NCI-H524 (cell line): ENCODE data around the gene HCN2.
"Not testable (repeated sequence)": the region's sequence is repeated elsewhere in the genome, so short reads cannot be mapped to it uniquely, and the experiment has no call there.

Experiments
- DNase-seq, 2 experiments: peaks; one replicate each; lab custom pipeline; 2025; lab: John Stamatoyannopoulos, UW

The HCN2 gene

DNA sequence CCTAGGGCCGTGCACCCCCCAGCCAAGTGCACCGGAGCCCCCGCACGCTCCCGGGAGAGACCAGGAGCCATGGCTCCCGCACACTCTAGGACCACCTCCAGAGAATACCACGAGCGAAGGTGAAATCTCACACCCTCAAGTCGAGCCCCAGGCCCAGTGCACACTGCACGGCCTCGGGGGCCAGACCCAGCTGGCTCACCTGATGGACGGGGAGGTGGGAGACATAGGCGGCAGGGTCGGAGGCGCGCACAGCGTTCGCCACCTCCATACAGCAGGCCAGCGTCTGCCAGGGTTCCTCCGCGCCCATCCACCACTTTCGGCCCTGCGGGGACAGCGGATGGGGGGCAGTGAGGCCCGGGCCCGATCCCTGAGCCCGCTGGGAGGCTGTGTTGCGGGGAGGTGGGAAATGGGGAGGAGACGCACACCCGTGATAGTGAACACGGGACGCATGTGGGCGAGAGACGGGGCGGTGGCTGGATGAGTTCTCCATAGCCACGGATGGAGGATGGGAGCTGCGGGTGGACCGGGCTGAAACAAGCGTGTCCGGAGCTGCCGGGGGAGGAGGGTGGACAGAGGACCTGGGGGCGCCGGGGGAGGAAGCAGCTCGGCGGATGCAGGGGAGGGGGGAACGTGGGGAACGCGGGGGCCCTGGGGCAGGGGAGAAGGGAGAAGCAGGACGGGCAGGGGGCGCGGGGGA is 30.6 kb downstream of the HCN2 start:
- DNase-seq: no peak

DNA sequence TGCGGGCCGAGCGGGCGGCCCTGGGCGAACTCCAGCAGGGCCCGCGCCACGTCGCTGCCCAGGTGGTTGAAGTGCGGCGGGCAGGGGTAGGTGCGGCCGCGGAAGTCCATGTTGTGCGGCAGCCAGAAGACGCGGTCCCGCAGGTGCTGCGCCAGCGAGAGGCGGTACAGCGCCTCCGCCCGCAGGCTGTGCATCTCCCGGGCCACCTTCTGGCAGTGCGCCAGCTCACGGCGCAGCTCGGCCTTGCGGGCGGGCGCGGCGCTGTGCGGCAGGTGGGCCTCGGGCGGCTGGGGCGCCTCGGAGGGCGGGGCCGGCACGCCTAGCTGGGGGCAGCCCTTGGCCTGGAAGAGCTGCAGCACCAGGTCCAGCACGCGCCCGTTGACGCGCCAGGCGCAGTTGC is 31.5 kb downstream of the HCN2 start:
- not testable (repeated sequence) for DNase-seq

DNA sequence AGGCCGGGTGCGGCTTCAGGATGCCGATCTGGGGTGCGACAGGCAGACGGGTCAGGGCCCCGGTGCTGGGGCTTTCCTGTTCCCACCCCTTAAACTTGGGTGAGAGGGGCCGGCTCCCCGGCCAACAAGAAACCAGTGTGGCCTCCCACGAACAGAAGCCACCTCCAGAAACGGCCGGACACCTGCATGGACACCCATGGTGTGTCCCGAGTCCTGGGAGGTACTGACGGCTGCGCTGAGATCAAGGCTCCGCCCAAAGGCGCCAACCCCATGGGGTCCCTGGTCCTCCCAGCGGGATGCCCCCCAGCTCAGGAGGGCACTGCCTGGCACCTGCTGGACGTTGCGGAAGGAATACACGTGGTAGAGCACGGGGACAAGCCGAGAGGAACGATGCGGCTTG is 32.1 kb downstream of the HCN2 start:
- no peak for DNase-seq

DNA sequence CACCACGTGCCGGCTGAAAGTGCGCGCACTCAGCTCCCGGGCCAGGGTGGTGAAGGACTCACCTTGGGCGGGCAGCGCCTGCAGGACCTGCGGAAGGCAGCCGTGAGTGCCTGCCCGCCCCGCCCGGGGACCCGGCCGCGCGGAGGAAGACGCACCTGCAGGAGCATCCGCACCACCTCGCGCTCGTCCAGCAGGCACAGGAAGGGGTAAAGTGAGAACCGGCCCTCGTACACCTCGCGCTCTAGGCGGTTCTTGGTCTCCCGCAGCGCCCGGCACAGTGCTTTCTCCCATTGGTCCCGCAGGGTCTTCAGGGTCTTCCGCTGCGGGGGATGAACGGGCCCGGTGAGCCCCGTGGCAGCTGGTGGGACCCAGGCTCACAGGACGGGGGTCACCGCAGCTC is 33.0 kb downstream of the HCN2 start:
- no peak for DNase-seq

DNA sequence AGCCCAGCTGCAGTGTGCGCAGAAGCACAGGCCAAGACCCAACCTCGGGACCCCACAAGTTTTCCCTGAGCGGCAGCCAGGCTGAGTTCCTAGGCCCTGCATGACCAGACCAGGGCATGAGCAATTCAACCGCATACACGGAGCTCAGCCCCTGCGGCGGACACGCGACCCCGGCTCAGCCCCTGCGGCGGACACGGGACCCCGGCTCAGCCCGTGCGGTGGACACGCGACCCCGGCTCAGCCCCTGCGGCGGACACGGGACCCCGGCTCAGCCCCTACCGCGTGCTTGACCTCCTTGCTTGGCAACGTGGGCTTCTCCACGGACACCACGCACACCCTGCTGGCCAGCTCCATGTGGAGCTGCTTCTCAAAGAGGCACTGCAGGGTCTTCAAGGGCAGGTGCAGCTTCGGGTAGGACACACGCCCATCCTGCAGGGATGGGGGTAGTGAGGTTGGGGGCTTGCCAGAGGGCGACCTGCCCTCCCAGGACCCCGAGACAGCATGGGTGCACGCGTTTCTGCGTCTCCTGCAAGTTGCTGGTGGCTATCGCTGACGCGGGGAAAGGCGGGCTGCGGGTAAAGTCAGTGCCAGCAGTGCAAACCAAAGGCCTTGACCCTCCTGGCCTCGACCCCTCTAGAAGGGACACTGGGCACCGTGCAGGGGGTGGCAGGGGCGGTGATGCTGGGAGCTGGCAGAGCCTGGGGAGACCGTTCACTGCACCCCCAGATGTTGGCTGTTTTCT is 33.7 kb downstream of the HCN2 start:
- DNase-seq: no peak

DNA sequence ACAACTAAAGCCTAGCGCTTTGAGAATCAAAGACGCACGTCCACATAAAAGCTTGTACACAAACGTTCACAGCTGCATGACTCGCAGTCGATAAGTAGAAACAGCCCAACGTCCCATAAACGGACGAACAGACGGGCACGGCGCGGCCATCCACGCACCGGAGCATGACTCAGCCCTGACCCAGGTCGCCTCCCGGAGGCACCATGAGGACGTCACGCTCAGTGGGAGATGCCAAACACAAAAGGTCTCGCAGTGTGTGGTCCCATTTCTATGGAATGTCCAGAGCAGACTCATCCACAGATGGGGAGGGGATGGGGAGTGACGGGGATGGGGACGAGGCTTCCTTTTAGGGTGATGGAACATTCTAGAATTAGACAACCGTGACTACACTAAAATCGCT is 34.3 kb downstream of the HCN2 start:
- no peak for DNase-seq

DNA sequence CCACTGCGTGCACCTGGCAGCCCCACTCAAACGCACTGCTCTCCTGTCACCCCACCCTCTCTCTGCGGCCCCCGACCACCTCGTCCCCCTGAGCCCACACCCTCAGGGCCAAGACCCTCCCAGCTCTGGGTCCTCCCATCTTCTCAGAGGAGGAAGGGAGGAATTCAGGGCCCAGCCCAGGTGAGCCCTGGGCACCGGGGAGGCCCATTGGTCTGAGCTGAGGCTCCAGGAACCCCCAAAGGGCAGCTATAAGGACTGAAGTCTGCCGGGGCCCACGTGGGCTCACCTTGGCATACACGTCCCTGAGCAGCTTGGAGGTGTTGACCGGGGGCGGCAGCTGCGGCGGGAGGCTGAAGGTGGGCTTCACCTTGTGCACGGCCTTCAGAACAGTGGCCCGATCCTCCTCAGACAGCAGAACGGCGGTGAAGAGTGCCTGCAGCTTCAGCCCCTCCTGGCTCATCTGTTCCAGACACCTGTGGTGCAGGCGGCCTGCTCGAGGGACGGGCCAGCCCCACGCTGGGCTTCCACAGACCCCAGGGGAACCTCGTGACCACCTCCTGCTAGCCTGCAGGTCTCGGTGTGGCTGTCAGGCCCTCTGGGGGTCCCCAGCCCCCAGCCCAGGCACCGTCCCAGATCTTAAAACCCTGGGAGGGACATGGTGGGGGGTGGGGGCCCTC is 34.9 kb downstream of the HCN2 start:
- DNase-seq: no peak

DNA sequence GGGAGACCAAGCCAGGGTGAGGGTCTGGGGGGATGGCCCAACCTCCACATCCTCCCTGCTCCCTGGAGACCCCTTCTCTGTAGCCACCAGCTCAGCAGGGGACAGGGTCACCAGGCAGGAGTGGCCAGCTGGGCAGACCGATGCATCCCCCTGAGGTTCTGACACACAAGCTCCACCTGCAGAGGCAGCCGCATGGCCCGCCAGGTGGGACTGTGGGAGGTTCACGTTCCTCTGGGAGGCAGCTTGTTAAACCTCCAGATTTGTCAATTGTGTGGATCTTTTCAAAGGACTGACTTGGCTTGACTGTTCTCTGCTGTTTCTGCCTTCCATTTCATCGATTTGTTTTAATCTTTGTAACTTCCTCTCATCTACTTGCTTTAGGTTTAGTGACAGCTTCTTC is 35.6 kb downstream of the HCN2 start:
- no peak for DNase-seq

DNA sequence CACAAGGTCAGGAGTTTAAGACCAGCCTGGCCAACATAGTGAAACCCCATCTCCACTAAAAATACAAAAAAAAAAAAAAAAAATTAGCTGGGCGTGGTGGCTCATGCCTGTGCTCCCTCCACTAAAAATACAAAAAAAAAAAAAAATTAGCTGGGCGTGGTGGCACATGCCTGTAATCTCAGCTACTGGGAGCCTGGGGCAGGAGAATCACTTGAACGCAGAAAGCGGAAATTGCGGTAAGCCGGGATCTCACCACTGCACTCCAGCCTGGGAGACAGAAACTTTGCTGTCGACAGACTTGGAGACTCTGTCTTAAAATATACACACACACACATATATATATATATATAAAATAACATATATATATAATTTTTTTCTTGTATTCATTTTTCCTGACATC is 36.9 kb downstream of the HCN2 start:
- DNase-seq: not testable (repeated sequence)

DNA sequence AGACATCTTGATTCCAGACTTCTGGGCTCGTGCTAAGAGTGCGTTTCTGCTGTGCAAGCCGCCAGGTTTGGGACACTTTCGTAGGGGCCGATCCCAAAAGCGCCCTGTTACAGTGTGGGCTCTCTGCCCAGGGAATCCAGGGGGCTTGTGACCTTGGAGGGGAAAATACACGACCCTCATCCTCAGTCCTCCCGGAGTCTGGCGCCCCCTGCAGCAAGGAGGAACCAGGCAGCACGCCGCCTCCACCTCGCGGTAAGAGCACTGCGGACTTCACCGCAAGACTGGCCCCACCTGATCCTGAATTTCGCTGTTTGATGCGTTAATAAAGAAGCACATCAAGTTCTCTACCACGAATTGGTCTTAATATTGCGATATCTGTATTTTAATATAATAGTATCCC is 38.5 kb downstream of the HCN2 start:
- DNase-seq: no peak

DNA sequence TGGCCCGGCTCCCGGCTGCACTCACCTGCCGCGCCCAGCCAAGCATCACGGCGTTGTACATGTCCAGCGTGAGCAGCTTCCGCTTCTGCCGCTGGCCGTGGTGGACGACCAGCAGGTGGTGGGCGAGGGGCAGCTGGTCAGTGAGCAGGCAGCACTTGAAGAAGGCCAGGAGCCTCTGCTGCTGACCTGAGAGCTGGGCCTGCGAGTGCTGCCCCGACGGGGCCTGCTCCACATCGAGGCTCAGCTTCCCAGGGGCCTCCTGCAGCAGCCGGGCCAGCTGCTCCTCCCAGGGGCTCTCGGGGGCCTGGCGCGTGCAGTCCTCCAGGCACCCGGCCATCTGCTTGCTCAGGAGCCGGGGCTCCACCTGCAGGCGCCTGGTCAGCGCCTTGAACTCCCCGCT is 39.8 kb downstream of the HCN2 start:
- peak in 1 of 2 experiments; percentile 65 for DNase-seq

DNA sequence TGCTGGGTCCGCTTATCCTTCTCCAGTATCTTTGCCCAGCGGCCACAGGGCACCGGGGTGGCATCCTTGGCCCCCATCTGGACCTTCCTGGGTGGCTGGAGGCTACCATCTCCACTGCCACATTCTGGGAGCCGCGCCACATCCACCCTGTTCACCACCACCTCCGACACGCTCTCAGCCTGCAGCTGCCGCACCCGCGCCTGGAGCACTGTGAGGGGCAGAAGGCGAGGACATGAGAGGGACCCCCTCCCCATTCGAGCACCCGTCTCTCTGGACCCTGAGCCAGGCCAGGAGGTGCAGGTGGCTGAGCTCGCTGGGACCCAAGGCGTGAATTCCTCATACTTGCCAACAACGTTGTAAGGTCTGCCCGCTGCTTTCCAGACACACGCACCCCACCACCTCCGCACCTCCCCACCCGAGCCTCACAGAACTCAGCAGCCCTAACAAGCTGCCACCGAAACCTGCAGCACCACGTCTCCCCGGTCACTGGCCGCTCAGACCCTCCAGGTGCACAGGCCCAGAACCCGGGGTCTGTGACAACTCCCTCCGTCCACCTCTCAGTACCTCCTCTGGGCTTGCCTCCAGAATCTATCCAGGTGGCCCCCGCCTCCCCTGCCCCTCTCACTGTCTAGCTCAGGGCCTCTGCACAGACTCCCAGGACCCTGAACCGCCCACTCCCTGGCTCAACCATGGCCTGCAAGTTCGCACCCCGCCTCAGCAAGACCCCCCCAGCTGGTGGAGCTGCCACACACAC is 40.5 kb downstream of the HCN2 start:
- DNase-seq: no peak

DNA sequence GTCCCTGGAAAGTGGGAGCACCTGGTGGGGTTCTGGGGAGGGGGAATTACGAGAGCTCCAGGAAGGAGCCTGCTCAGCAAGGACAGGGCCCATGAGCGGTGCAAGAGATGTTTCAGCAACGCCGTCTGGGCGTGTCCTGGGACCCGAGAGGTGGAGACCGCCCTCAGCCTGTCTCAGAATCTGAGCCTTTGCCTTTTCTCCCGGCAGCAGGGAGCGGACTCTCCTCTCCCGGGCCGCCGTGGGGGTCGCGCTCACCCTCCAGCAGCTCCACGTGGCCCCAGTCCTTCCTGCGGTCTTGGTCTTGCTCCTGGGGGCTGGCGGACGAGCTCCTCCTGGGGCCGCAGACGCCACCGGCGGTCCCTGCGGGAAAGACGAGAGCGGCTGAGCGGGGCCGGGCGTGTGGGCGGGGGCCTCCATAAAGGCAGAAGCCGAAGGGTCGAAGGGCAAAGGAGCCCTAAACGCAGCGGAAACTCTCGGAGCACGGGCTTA is 42.9 kb downstream of the HCN2 start:
- DNase-seq: no peak

DNA sequence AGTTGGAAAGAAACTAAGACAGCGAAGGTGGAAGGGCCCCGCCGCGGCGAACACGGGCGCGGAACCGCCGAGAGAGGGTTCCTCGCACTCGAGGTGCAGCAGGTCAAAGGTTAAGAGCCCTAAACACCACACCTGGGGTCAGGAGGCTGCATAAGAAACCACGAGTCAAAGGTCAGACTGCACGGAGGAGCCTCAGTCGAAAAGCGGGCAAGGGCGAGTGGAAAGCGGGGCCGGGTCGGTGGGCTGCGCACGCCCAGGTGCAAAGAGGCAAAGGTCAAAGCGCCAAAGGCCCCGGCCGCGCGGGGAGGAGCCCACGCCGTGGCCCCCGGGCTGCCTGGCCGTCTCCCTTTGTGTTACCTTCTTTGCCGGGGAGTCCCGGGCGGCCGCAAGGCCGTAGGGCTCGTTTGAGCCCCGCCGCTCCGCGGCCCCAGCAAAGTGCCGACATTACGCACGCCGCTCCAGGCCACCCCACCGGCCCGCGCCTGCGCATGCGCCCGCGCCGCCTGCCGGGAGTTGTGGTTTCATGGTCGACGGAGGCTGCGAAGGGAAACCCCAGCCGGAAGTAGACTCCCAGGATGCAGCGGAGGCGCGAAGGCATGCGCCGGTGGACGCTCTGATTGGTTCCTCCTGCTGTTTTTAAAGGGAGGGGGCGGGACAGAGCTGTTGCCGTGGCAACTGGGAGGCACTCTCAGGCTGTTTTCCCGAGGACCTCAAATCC is 43.5 kb downstream of the HCN2 start, which contains the start of gene POLRMT:
Gene POLRMT, minus strand, starts transcription at position 470 of the 718 bp plus-strand sequence. Its CDS starts 25 bp downstream, at position 445.
- DNase-seq: peak; percentile 98 to 99

DNA sequence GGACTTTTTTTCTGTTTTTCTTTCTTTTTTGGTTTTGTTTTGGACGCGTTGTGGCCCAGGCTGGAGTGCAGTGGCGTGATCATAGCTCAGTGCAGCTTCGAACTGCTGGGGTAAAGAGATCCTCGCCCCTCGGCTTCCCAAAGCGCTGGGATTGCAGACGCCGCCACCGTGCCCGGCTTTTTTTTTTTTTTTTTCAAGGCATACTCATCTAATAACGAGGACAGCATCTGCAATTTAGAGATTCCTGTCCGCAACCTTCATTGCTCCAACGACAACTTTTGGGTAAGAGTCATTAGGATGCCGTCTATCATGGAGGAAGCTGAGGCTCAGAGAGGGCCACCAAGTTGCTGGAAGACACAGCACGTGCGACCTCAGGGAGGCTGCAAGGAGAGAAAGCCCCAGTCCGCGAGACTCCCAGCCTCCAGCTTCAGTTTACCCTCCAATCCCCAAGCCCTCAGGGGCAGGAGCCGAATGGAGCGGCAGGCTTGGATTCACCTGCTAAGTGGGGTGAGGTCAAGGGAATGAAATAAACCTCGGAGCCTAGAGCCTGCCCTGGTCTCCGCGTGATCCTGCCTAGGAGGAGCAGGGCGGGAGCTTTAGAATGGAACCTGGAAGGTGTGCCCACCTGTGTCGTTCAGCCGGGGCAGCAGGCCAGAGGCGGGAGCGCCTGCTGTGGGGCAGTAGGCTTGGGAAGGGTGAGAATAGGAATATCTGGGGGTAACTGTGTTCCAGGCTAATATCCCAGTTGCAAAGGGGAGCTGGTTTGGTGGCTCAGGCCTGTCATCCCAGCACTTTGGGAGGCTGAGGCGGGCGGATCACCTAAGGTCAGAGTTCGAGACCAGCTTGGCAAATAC is 44.3 kb downstream of the HCN2 start:
- peak in 1 of 2 experiments; percentile 23 for DNase-seq

DNA sequence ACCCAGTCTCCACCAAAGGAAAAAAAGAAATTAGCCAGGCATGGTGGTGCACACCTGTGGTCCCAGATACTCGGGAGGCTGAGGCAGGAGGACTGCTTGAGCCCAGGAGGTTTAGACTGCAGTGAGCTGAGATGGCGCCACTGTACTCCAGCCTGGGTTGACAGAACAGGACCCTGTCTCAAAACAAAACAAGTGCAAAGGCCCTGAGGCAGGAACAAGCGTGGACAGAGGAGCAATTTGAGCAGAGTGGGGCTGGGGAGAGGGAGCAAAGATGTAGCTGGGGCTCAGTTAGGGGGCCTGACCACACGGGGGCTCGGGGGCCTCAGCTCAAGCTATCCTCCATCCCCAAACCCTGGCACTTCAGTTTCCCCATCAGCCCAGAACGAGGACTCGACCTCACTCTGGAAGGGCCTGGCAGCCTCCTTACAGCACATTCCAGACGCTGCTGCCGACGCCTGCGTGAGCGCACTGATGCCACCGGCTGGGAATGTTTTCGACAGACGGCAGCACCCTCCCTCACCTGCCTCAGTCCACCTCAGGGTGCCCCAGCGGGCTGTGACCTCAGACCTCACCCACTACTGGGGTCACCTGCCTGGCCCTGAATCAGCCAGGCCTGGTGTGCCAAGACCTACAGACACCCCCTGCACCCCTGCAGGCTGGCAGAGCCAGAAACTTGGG is 45.4 kb downstream of the HCN2 start:
- no peak for DNase-seq

DNA sequence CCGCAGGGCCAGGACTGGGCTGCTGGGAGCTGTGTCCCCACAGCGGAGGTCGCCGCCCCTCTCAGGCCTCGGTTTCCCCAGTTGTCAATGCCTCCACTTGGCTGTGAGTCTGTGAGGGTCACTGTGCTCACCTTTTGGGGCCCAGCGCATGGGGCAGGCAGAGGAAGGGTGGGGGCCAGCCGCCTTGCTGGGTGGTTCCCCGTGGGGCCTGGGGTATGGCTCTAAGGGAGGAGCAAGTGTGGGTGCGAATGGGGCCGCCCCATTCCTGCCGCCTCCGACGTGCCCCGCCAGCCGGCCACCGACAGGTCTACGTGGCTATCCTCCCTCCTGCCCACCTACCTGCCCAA is 49.2 kb downstream of the HCN2 start:
- DNase-seq: no peak

DNA sequence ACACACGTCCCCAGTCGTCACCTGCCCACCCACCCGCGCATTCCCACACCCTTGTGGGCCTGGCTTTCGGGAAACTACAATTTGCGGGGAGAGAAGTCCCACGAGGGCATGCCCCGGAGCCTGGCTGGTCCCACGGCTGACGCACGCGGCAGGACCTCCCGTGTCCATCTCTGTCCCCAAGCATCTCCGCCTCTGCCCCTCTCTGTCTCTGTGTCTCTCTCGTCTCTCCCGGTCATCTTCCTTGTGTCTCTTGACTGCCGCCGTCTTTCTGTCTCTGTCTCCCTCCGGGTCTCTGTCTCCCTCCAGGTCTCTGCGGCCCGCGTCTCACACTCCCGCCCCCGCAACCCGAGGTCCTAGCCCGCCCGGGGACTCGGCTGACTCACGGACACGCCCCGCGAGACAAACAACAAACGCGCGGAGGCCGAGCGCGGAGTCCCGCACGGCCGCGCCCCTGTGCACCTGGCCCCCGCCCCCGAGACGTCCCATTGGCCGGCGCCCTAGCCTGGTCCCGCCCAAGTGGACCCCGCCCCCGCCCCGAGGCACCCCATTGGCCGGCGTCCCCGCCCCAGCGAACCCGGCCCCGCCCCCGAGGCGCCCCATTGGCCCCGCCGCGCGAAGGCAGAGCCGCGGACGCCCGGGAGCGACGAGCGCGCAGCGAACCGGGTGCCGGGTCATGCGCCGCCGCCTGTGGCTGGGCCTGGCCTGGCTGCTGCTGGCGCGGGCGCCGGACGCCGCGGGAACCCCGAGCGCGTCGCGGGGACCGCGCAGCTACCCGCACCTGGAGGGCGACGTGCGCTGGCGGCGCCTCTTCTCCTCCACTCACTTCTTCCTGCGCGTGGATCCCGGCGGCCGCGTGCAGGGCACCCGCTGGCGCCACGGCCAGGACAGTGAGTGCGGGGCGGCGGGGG is 49.8 kb downstream of the HCN2 start, which contains the start of gene FGF22:
Gene FGF22, plus strand, starts transcription at position 627 of the 908 bp plus-strand sequence. Its CDS starts 47 bp downstream, at position 674.
- peak; percentile 78 for DNase-seq

DNA sequence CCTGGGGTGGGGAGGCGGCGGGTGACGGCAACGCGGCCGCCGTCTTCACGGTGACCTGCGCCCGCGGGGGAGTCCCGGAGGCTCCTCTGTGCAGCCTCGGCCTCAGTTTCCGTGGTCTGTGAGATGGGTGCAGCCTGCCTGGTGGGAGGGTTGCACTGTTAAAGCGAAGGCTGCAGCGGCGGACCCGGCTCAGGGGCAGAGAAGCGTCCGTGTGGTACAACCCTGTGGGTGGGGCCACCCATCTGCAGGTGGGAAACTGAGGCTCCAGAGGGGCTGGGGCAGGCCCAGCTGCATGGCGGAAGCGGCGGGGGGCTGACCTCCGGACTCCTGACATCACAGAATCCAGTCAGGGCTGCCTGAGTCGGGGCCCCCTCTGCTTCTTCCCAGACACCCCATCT is 50.5 kb downstream of the HCN2 start:
- no peak for DNase-seq
